K562 (cell line): ENCODE results near the gene DAPK1. TPM values are rescaled to one million over a fixed set of nuclear protein-coding genes. Genes with fewer than 3 reads are reported as not detected.
A peak's percentile ranks its signal among the peaks of the same experiment; 100 is the strongest.

Experiments used
- CAMTA2 ChIP-seq: fragments of 250-450 bp; sonication (Bioruptor Pico); conservative IDR thresholded peaks from 2 replicates; pipeline ENCODE4 v1.5.1; 2022
- HBP1 ChIP-seq: fragments of 450-650 bp; formaldehyde crosslinking; IDR thresholded peaks from 2 replicates; pipeline ENCODE4 v1.4.0; 2022; ENCODE audit warnings: missing genetic modification characterization
- HDAC1 ChIP-seq, 2 experiments: fragments of 450-650 bp; IDR thresholded peaks; 2 replicates each; pipeline ENCODE4 v1.6.1; 2016 to 2017; ENCODE audit warnings: inconsistent platforms in 1 of 2, mild to moderate bottlenecking in 1 of 2, moderate library complexity in 1 of 2
- HDAC3 ChIP-seq: fragments of 450-650 bp; IDR thresholded peaks from 2 replicates; pipeline ENCODE4 v1.6.1; 2018; ENCODE audit warnings: borderline replicate concordance, mild to moderate bottlenecking, moderate library complexity; ENCODE audit not compliant: partially characterized antibody
- MCM3 ChIP-seq: fragments of 450-650 bp; IDR thresholded peaks from 2 replicates; pipeline ENCODE4 v1.6.1; 2016
- MIER1 ChIP-seq: fragments of 450-650 bp; IDR thresholded peaks from 2 replicates; pipeline ENCODE4 v1.6.1; 2016; ENCODE audit warnings: antibody characterized with exemption, mild to moderate bottlenecking, low read depth
- PHB2 ChIP-seq: fragments of 450-650 bp; IDR thresholded peaks from 2 replicates; pipeline ENCODE4 v1.6.1; 2017; ENCODE audit warnings: low read depth
- PHF8 ChIP-seq: fragments of 200-600 bp; sonication (generic); IDR thresholded peaks from 2 replicates; pipeline ENCODE4 v1.6.1; 2012; ENCODE audit warnings: mixed run types, mild to moderate bottlenecking, inconsistent platforms, low read length, moderate library complexity, borderline replicate concordance
- PYGO2 ChIP-seq: fragments of 450-650 bp; IDR thresholded peaks from 2 replicates; pipeline ENCODE4 v1.6.1; 2016; ENCODE audit warnings: mild to moderate bottlenecking, missing genetic modification characterization, moderate library complexity, missing compliant biosample characterization
- RBFOX2 ChIP-seq: fragments of 200-400 bp; formaldehyde crosslinking; IDR thresholded peaks from 2 replicates; pipeline ENCODE4 v1.6.1; 2017; ENCODE audit warnings: low read depth, mild to moderate bottlenecking, low read length, moderate library complexity
- SMAD3 ChIP-seq: fragments of 450-650 bp; formaldehyde crosslinking; conservative IDR thresholded peaks from 2 replicates; pipeline ENCODE4 v1.4.0; 2020; ENCODE audit warnings: mild to moderate bottlenecking
- ZNF133 ChIP-seq: fragments of 250-450 bp; sonication (Bioruptor Pico); IDR thresholded peaks from 2 replicates; pipeline ENCODE4 v1.4.0; 2020; ENCODE audit warnings: mild to moderate bottlenecking
- ZNF696 ChIP-seq: fragments of 250-450 bp; sonication (Bioruptor Pico); conservative IDR thresholded peaks from 2 replicates; pipeline ENCODE4 v1.4.0; 2020; ENCODE audit warnings: mild to moderate bottlenecking, moderate library complexity
- polyA plus RNA-seq, 8 experiments: library from polyadenylated mRNA; depleted of rRNA in 4 of 8; stranded (reverse) in 5 of 8; unstranded in 3 of 8; fragments of >200 nt; fragmentation: Nextera tagmentation in 2 of 8; fragmentation: Illumina TruSeq in 1 of 8; extraction: Ambion mirVana in 2 of 8; extraction: Trizol in 1 of 8; gene quantifications; 2 replicates each; pipeline versions ENCODE4 v1.2.1 to v1.2.3, GENCODE V29; 2011 to 2014; ENCODE audit warnings: inconsistent platforms in 1 of 8, missing spikeins in 1 of 8
- total RNA-seq, 7 experiments: library from RNA; depleted of rRNA in 6 of 7; stranded (reverse); fragments of >200 nt in 6 of 7; fragmentation: Illumina TruSeq in 2 of 7; extraction: Trizol in 2 of 7; gene quantifications; 2 replicates each; pipeline versions ENCODE4 v1.2.1 to v1.2.3, GENCODE V29; 2011 to 2021; ENCODE audit warnings: low replicate concordance in 1 of 7
- TF ChIP-seq, protein P1 (sequence below): conservative IDR thresholded peaks from 2 replicates; pipeline ENCODE4 v1.6.1; 2011; ENCODE audit warnings: low read depth, mild to moderate bottlenecking, low read length; ENCODE audit not compliant: control insufficient read depth
- TF ChIP-seq, protein P2 (sequence below): sonication (generic); formaldehyde crosslinking; IDR thresholded peaks from 2 replicates; pipeline ENCODE4 v1.9.0; 2022; ENCODE audit warnings: mild to moderate bottlenecking, missing genetic modification reagents
- TF ChIP-seq, protein P3 (sequence below), 2 experiments: fragments of 450-650 bp in 1 of 2; sonication (generic) in 1 of 2; formaldehyde crosslinking in 1 of 2; IDR thresholded peaks in 1 of 2; conservative IDR thresholded peaks in 1 of 2; 2 replicates each; pipeline versions ENCODE4 v1.6.1 to v1.8.1; 2016 to 2023; ENCODE audit warnings: mild to moderate bottlenecking in 2 of 2, moderate library complexity in 2 of 2, inconsistent platforms in 1 of 2, missing genetic modification reagents in 1 of 2
- TF ChIP-seq, protein P4 (sequence below): fragments of 250-450 bp; sonication (Bioruptor Pico); IDR thresholded peaks from 2 replicates; pipeline ENCODE4 v1.9.0; 2021; ENCODE audit warnings: mild to moderate bottlenecking, inconsistent platforms
- TF ChIP-seq, protein P5 (sequence below): sonication (generic); formaldehyde crosslinking; IDR thresholded peaks from 2 replicates; pipeline ENCODE4 v1.9.0; 2022; ENCODE audit warnings: mild to moderate bottlenecking, missing genetic modification reagents

Gene DAPK1
- total and polyA plus RNA-seq, 9 of the 15 experiments (the other 6 are each of a cell fraction or from before 2014, with no cell fraction given) = 1.7 to 26.4 (median 15.8) TPM

- TF ChIP-seq, protein P1, sequence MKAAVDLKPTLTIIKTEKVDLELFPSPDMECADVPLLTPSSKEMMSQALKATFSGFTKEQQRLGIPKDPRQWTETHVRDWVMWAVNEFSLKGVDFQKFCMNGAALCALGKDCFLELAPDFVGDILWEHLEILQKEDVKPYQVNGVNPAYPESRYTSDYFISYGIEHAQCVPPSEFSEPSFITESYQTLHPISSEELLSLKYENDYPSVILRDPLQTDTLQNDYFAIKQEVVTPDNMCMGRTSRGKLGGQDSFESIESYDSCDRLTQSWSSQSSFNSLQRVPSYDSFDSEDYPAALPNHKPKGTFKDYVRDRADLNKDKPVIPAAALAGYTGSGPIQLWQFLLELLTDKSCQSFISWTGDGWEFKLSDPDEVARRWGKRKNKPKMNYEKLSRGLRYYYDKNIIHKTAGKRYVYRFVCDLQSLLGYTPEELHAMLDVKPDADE = no peak
- TF ChIP-seq HBP1 (CRISPR knock-in tag) = no peak
- no peak for TF ChIP-seq ZNF696 (CRISPR knock-in tag)
- peak; percentile 42; the same call in 1 of the 2 replicates for TF ChIP-seq PHF8
- TF ChIP-seq, protein P2, sequence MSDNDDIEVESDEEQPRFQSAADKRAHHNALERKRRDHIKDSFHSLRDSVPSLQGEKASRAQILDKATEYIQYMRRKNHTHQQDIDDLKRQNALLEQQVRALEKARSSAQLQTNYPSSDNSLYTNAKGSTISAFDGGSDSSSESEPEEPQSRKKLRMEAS = no peak
- TF ChIP-seq, protein P3, sequence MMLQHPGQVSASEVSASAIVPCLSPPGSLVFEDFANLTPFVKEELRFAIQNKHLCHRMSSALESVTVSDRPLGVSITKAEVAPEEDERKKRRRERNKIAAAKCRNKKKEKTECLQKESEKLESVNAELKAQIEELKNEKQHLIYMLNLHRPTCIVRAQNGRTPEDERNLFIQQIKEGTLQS (IDR thresholded peaks at IDR 0.05) = no peak
- TF ChIP-seq, protein P3 (CRISPR knock-in tag; conservative IDR thresholded peaks at IDR 0.05) = no peak
- no peak for TF ChIP-seq HDAC3
- TF ChIP-seq, protein P4, sequence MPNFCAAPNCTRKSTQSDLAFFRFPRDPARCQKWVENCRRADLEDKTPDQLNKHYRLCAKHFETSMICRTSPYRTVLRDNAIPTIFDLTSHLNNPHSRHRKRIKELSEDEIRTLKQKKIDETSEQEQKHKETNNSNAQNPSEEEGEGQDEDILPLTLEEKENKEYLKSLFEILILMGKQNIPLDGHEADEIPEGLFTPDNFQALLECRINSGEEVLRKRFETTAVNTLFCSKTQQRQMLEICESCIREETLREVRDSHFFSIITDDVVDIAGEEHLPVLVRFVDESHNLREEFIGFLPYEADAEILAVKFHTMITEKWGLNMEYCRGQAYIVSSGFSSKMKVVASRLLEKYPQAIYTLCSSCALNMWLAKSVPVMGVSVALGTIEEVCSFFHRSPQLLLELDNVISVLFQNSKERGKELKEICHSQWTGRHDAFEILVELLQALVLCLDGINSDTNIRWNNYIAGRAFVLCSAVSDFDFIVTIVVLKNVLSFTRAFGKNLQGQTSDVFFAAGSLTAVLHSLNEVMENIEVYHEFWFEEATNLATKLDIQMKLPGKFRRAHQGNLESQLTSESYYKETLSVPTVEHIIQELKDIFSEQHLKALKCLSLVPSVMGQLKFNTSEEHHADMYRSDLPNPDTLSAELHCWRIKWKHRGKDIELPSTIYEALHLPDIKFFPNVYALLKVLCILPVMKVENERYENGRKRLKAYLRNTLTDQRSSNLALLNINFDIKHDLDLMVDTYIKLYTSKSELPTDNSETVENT (CRISPR knock-in tag) = peak; percentile 48; the same call in 1 of the 2 replicates
- peak; percentile 71 for TF ChIP-seq RBFOX2
- no peak for TF ChIP-seq ZNF133 (CRISPR knock-in tag)
- TF ChIP-seq CAMTA2 = no peak
- TF ChIP-seq MIER1 = no peak
- TF ChIP-seq PYGO2 (tag) = no peak
- TF ChIP-seq MCM3 = no peak
- TF ChIP-seq SMAD3 = no peak
- no peak for TF ChIP-seq PHB2
- TF ChIP-seq, protein P5, sequence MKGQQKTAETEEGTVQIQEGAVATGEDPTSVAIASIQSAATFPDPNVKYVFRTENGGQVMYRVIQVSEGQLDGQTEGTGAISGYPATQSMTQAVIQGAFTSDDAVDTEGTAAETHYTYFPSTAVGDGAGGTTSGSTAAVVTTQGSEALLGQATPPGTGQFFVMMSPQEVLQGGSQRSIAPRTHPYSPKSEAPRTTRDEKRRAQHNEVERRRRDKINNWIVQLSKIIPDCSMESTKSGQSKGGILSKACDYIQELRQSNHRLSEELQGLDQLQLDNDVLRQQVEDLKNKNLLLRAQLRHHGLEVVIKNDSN (CRISPR knock-in tag) = no peak
- 0 out of 4 replicates have a peak, but pooled peaks of 1 of the 2 experiments have one; percentile 36 for TF ChIP-seq HDAC1 (IDR thresholded peaks at IDR 0.05)
Measured at GRCh38 chr9:87497604-87498045, at the start of gene DAPK1 (continued).
